WTC11 (cell line): ENCODE results near the gene SGPP1. TPM values are rescaled to one million over a fixed set of nuclear protein-coding genes. Genes with fewer than 3 reads are reported as not detected.
"Not testable (repeated sequence)": the region's sequence is repeated elsewhere in the genome, so short reads cannot be mapped to it uniquely, and the experiment has no call there.

ENCODE experiments used
- ATAC-seq: fragments of 200-7000 bp; cut with Tn5 transposase; 2 replicates; pipeline ENCODE4 v1.10.0; 2021; ENCODE audit warnings: mild to moderate bottlenecking, moderate library complexity
- CTCF ChIA-PET: fragments of 300-600 bp; sonication (Branson Sonifier 250); formaldehyde crosslinking; loops from one replicate; lab custom pipeline; 2021; ENCODE audit warnings: antibody characterized with exemption; lab: Charles Lee
- POLR2A ChIA-PET: fragments of 350-600 bp; sonication (Branson Sonifier 250); formaldehyde crosslinking; loops from one replicate; lab custom pipeline; 2021; ENCODE audit warnings: antibody characterized with exemption; lab: Charles Lee
- DNase-seq: peaks from one replicate; pipeline ENCODE4 v3.0.0; 2021; ENCODE audit warnings: low spot score
- H3K27ac Mint-ChIP-seq: 2 replicates; pipeline ENCODE4 v1.8.0; 2021; ENCODE audit warnings: mixed read lengths
- H3K27me3 Mint-ChIP-seq: 2 replicates; pipeline ENCODE4 v1.8.0; 2021; ENCODE audit warnings: low read depth, mild to moderate bottlenecking, moderate library complexity, mixed read lengths
- H3K36me3 Mint-ChIP-seq: 2 replicates; pipeline ENCODE4 v1.8.0; 2021; ENCODE audit warnings: mixed read lengths
- H3K4me1 Mint-ChIP-seq: 2 replicates; pipeline ENCODE4 v1.8.0; 2022; ENCODE audit warnings: mixed read lengths
- H3K4me3 Mint-ChIP-seq: 2 replicates; pipeline ENCODE4 v1.8.0; 2021; ENCODE audit warnings: mild to moderate bottlenecking, moderate library complexity, mixed read lengths
- H3K9me3 Mint-ChIP-seq: 2 replicates; pipeline ENCODE4 v1.8.0; 2021; ENCODE audit warnings: mixed read lengths
- ATF1 ChIP-seq: sonication (generic); formaldehyde crosslinking; IDR thresholded peaks from 2 replicates; pipeline ENCODE4 v1.8.1; 2023; ENCODE audit warnings: mild to moderate bottlenecking, moderate library complexity, missing genetic modification reagents
- ATF2 ChIP-seq: sonication (generic); formaldehyde crosslinking; IDR thresholded peaks from 2 replicates; pipeline ENCODE4 v1.8.1; 2022; ENCODE audit warnings: low read depth, missing genetic modification reagents, borderline replicate concordance
- ATF3 ChIP-seq: sonication (generic); formaldehyde crosslinking; conservative IDR thresholded peaks from 2 replicates; pipeline ENCODE4 v1.8.1; 2022; ENCODE audit warnings: mild to moderate bottlenecking, missing genetic modification reagents
- E2F5 ChIP-seq: sonication (generic); formaldehyde crosslinking; IDR thresholded peaks from 2 replicates; pipeline ENCODE4 v1.8.1; 2022; ENCODE audit warnings: mild to moderate bottlenecking, moderate library complexity, missing genetic modification reagents
- FOXK1 ChIP-seq: sonication (generic); formaldehyde crosslinking; IDR thresholded peaks from 2 replicates; pipeline ENCODE4 v1.8.0; 2022; ENCODE audit warnings: mild to moderate bottlenecking, moderate library complexity, missing genetic modification reagents
- JAZF1 ChIP-seq: fragments of 250-450 bp; sonication (Bioruptor Pico); IDR thresholded peaks from 2 replicates; pipeline ENCODE4 v1.9.0; 2021; ENCODE audit warnings: moderate library complexity, mild to moderate bottlenecking, inconsistent platforms
- MAX ChIP-seq: sonication (generic); formaldehyde crosslinking; IDR thresholded peaks from 2 replicates; pipeline ENCODE4 v1.8.0; 2022; ENCODE audit warnings: mild to moderate bottlenecking, missing genetic modification reagents
- MXD4 ChIP-seq: fragments of 250-450 bp; sonication (Bioruptor Pico); IDR thresholded peaks from 2 replicates; pipeline ENCODE4 v1.8.0; 2021; ENCODE audit warnings: mild to moderate bottlenecking, moderate library complexity, borderline replicate concordance
- NFE2L1 ChIP-seq: sonication (generic); formaldehyde crosslinking; IDR thresholded peaks from 2 replicates; pipeline ENCODE4 v1.8.1; 2023; ENCODE audit warnings: missing genetic modification reagents
- NR2C2 ChIP-seq: sonication (generic); formaldehyde crosslinking; IDR thresholded peaks from 2 replicates; pipeline ENCODE4 v1.8.0; 2022; ENCODE audit warnings: mild to moderate bottlenecking, missing genetic modification reagents
- PRRX2 ChIP-seq: fragments of 250-450 bp; sonication (Bioruptor Pico); IDR thresholded peaks from 2 replicates; pipeline ENCODE4 v1.8.0; 2021; ENCODE audit warnings: mild to moderate bottlenecking
- SMAD4 ChIP-seq: sonication (generic); formaldehyde crosslinking; IDR thresholded peaks from 2 replicates; pipeline ENCODE4 v1.8.0; 2022; ENCODE audit warnings: mild to moderate bottlenecking, missing genetic modification reagents
- STAT6 ChIP-seq: sonication (generic); formaldehyde crosslinking; conservative IDR thresholded peaks from 2 replicates; pipeline ENCODE4 v1.8.1; 2023; ENCODE audit warnings: mild to moderate bottlenecking, low read depth, missing genetic modification reagents, moderate library complexity
- ZBTB21 ChIP-seq: sonication (generic); formaldehyde crosslinking; IDR thresholded peaks from 2 replicates; pipeline ENCODE4 v1.8.1; 2023; ENCODE audit warnings: mild to moderate bottlenecking, missing genetic modification reagents, borderline replicate concordance
- ZBTB43 ChIP-seq: sonication (generic); formaldehyde crosslinking; IDR thresholded peaks from 2 replicates; pipeline ENCODE4 v1.8.1; 2023; ENCODE audit warnings: mild to moderate bottlenecking, missing genetic modification reagents
- ZNF219 ChIP-seq: sonication (generic); formaldehyde crosslinking; IDR thresholded peaks from 2 replicates; pipeline ENCODE4 v1.8.0; 2023; ENCODE audit warnings: missing genetic modification reagents, mild to moderate bottlenecking, borderline replicate concordance
- ZNF232 ChIP-seq: sonication (generic); formaldehyde crosslinking; IDR thresholded peaks from 2 replicates; pipeline ENCODE4 v1.8.0; 2022; ENCODE audit warnings: mild to moderate bottlenecking, missing genetic modification reagents
- ZNF396 ChIP-seq: fragments of 250-450 bp; sonication (Bioruptor Pico); IDR thresholded peaks from 2 replicates; pipeline ENCODE4 v1.8.0; 2021; ENCODE audit warnings: mild to moderate bottlenecking, moderate library complexity, borderline replicate concordance
- ZNF416 ChIP-seq: fragments of 250-450 bp; sonication (Bioruptor Pico); IDR thresholded peaks from 2 replicates; pipeline ENCODE4 v1.9.0; 2021; ENCODE audit warnings: mild to moderate bottlenecking, inconsistent platforms
- ZNF425 ChIP-seq: fragments of 250-450 bp; sonication (Bioruptor Pico); conservative IDR thresholded peaks from 2 replicates; pipeline ENCODE4 v1.9.0; 2021; ENCODE audit warnings: mild to moderate bottlenecking
- total RNA-seq: library from RNA; stranded (reverse); gene quantifications from 3 replicates; pipeline ENCODE4 v1.2.3, GENCODE V29; 2021

The SGPP1 gene
- total RNA-seq, 1 experiment from 2014 or later, result 8.5 TPM

GRCh38 chr14:63707216-63707615, 20.6 kb downstream of the SGPP1 start (continued):
- TF ChIP-seq FOXK1 (no peak), ZNF396 (CRISPR knock-in tag) (no peak)

GRCh38 chr14:63705561-63706070, 22.2 kb downstream of the SGPP1 start:
- Mint-ChIP-seq H3K36me3 (no peaks in the 10 kb centered on the region), H3K9me3 (no peaks in the 10 kb centered on the region)
- POLR2A ChIA-PET, result no interaction called here

GRCh38 chr14:63702530-63702929, 25.3 kb downstream of the SGPP1 start:
- H3K27me3 Mint-ChIP-seq, H3K9me3 Mint-ChIP-seq, CTCF ChIA-PET, H3K27ac Mint-ChIP-seq, POLR2A ChIA-PET, H3K4me1 Mint-ChIP-seq, H3K36me3 Mint-ChIP-seq, H3K4me3 Mint-ChIP-seq, DNase-seq, ATAC-seq: not testable (repeated sequence)

More at GRCh38 chr14:63705561-63706070, 22.2 kb downstream of the SGPP1 start:
- no peak overlapping the region for H3K4me3 Mint-ChIP-seq
- H3K4me1 Mint-ChIP-seq, result peaks cover 4% of the 10 kb centered on the region; the same call in 1 of the 2 replicates
- no peak overlapping the region for H3K27ac Mint-ChIP-seq
- H3K27me3 Mint-ChIP-seq, result no peaks in the 10 kb centered on the region
- ATAC-seq (no peak), DNase-seq (no peak)
- TF ChIP-seq PRRX2 (CRISPR knock-in tag) (no peak), NFE2L1 (no peak), SMAD4 (CRISPR knock-in tag) (no peak), STAT6 (CRISPR knock-in tag) (no peak), ATF2 (no peak), ZBTB21 (CRISPR knock-in tag) (no peak), JAZF1 (CRISPR knock-in tag) (no peak), ZNF232 (no peak), ATF3 (no peak), ZBTB43 (no peak), ZNF425 (no peak), MAX (CRISPR knock-in tag) (no peak), ZNF416 (no peak), MXD4 (CRISPR knock-in tag) (no peak), E2F5 (CRISPR knock-in tag) (no peak), NR2C2 (CRISPR knock-in tag) (no peak), ZNF219 (CRISPR knock-in tag) (no peak), ATF1 (CRISPR knock-in tag) (no peak)
- CTCF ChIA-PET, result no interaction called here
